ENCODE measurements around the gene ELL2. TPM values are rescaled to one million over a fixed set of nuclear protein-coding genes. Genes with fewer than 3 reads are reported as not detected.

The ELL2 gene
- total RNA-seq (2022; extraction: Qiagen RNA extraction; ENCODE audit: low read depth), result 20.1 to 32.9 TPM (median 30.1 TPM) in 5 replicates

DNA sequence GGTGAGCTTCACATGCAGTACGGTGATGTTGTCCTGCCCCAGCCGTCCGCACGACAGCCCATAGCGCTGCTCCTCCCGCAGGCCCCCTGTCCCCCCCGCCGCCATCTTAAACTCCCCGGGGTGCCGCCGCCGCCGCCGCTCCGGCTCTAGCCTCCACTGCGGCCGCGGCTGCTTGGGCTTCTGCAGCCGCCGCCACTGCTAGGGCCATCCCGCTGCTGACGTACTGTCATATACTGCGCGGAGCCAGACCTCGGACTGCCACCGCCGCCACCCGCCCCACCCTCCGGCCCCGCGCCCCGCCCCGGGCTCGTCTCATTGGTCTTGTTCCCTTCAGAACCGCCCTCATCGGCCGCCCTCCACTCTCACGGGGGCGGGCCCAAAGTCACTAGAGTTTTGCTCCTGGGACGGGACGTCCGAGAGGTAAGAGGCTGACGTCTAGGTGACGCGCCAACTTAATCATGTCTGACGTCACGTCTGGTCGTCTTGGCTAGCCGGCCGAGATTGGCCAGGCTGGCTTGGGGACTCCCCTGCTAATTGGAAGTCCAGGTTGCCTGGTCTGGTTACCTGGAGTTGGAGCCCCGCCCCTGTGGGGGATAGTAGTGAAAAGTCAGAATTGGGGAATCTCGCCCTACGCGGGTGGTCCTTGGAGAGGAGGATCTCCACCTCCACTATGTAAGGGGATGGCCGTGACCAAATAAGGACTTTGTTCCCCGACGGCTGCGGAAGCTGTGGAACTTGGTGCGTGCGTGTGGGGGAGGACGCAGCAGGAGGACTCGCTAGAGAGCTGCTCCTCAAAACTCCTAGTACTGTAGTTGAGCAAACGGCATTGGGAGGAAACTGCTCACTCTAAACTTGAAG, at the start of gene ELL2:
ELL2 (minus strand) TSS at position 235 of the 858 bp plus-strand sequence; CDS start at position 105, 130 bp downstream.

Other genes starting within 250 kb of the ELL2 start
- gene RHOBTB3, start 230.5 kb downstream of the ELL2 start, total RNA-seq (2022; extraction: Qiagen RNA extraction; ENCODE audit: low read depth), result 6.8 to 9.2 TPM (median 9.0 TPM) in 5 replicates
- 84.5 to 167 TPM (median 97.7 TPM) in 5 replicates for gene GLRX, start 139.1 kb downstream of the ELL2 start, total RNA-seq (2022; extraction: Qiagen RNA extraction; ENCODE audit: low read depth)